ENCODE measurements around the gene PSD2. TPM values are rescaled to one million over a fixed set of nuclear protein-coding genes. Genes with fewer than 3 reads are reported as not detected.

The PSD2 gene
- total RNA-seq, 2 experiments from 2014 or later, result 0.08 TPM; not detected in 1

DNA sequence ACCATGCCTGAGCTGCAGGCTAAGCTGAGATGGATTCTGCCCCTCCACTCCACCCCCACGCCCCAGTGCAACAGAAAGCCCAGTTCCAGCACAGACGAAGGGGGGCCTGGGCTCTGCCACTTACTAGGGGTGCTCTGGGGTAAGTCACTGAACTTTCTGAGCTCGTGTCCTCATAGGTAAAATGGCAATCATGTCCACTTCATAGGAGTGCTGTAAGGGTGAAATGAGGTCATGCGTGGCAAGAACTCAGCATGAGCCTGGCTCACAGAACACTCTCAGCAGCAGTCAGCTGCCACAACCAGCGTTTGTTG, 8.4 kb upstream of the PSD2 start:
- Histone ChIP-seq H3K9me3 (ENCODE audit: control insufficient read depth in 1 of 2, insufficient read depth in 1 of 2, low read length in 2 of 2) (no peaks in the 10 kb centered on the region), H3K27ac (ENCODE audit: low read depth in 1 of 2, low read length in 2 of 2) (no peak overlapping the region), H3K27me3 (ENCODE audit: control insufficient read depth in 1 of 2, insufficient read depth in 2 of 2, low read length in 2 of 2) (peaks cover 10 to 20% of the 10 kb centered on the region in 2 experiments), H3K36me3 (ENCODE audit: insufficient read depth, low read length) (no peaks in the 10 kb centered on the region), H3K4me1 (ENCODE audit: insufficient read depth, low read length) (peaks cover 17% of the 10 kb centered on the region), H3K4me3 (ENCODE audit: low read length) (peak overlapping the region; percentile 65)
- intact Hi-C loops (cut with DNase I, micrococcal nuclease), result loop anchor here (1.0 to 2.0 kb wide), 5 partner anchors 57 to 372 kb away; no protein-coding TSS in a partner anchor
- Mint-ChIP-seq H3K4me1 (ENCODE audit: low read depth) (peaks cover 6% of the 10 kb centered on the region), H3K9me3 (no peaks in the 10 kb centered on the region), H3K36me3 (ENCODE audit: low read depth) (no peaks in the 10 kb centered on the region), H3K27ac (no peak overlapping the region), H3K27me3 (peaks cover 45% of the 10 kb centered on the region), H3K4me3 (peak overlapping the region; percentile 77)
- ATAC-seq (ENCODE audit: poor library complexity) (no peak), DNase-seq (no peak)
- POLR2A ChIA-PET, result interaction anchor here (0.7 to 1.0 kb wide), 3 partner anchors 8 to 182 kb away, joined by 3 to 5 read pairs (median 4); partner anchors contain the start of gene PSD2
- TF ChIP-seq, protein P1, sequence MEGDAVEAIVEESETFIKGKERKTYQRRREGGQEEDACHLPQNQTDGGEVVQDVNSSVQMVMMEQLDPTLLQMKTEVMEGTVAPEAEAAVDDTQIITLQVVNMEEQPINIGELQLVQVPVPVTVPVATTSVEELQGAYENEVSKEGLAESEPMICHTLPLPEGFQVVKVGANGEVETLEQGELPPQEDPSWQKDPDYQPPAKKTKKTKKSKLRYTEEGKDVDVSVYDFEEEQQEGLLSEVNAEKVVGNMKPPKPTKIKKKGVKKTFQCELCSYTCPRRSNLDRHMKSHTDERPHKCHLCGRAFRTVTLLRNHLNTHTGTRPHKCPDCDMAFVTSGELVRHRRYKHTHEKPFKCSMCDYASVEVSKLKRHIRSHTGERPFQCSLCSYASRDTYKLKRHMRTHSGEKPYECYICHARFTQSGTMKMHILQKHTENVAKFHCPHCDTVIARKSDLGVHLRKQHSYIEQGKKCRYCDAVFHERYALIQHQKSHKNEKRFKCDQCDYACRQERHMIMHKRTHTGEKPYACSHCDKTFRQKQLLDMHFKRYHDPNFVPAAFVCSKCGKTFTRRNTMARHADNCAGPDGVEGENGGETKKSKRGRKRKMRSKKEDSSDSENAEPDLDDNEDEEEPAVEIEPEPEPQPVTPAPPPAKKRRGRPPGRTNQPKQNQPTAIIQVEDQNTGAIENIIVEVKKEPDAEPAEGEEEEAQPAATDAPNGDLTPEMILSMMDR (IDR thresholded peaks at IDR 0.05), result no peak
- CTCF ChIA-PET, result interaction anchor here (0.6 to 2.7 kb wide), 20 partner anchors 8 to 484 kb away, joined by 3 to 32 read pairs (median 4); partner anchors contain the start of gene PSD2

DNA sequence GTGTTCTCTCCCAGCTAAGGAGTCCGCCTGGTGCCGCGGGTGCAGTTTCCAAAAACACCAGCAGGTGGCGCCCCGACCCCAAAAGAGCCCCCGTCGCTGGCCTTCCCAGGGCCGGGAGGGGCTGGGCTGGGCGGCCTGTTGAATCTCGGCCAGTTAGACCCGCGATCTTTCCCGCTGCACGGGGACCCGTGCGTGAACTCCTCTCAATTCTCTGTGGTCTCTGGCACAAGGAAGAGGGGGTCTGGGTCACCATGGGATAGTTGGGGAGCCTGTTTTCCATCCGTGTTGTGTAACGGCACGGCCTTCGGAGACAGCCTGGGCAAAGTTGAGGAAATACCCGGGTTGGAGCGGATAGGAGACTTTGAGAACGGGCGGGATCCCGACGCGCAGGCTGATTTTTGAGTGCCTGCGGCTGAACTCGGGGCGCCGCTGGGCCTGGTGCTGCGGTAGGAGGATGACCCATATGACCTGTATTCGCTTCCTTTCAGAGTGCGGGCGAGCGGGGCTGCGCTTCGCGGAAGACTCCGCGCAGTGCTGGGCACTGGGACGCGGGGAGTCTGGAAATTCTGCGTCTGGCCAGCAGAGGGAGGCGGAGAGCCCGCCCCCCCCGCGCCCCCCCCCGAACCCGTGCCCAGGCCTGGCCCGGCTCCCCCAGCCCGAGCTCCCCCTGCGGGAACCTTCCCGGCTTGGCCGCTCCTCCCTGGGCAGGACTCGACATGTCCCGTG, 7.9 kb upstream of the PSD2 start:
- ChIA-PET CTCF (interaction anchor here (0.5 to 2.7 kb wide), 21 partner anchors 8 to 1209 kb away, joined by 3 to 32 read pairs (median 4); partner anchors contain the start of gene PSD2), POLR2A (interaction anchor here (0.7 to 1.0 kb wide), 4 partner anchors 8 to 182 kb away, joined by 3 to 5 read pairs (median 4); partner anchors contain the start of gene PSD2)
- TF ChIP-seq, protein P1 (IDR thresholded peaks at IDR 0.05), result peak; percentile 94
- Mint-ChIP-seq H3K9me3 (no peaks in the 10 kb centered on the region), H3K4me1 (ENCODE audit: low read depth) (peaks cover 6% of the 10 kb centered on the region), H3K36me3 (ENCODE audit: low read depth) (no peaks in the 10 kb centered on the region), H3K27me3 (peaks cover 44% of the 10 kb centered on the region), H3K4me3 (peak overlapping the region; percentile 77), H3K27ac (no peak overlapping the region)
- Histone ChIP-seq H3K9me3 (ENCODE audit: control insufficient read depth in 1 of 2, insufficient read depth in 1 of 2, low read length in 2 of 2) (no peaks in the 10 kb centered on the region), H3K36me3 (ENCODE audit: insufficient read depth, low read length) (no peaks in the 10 kb centered on the region), H3K4me1 (ENCODE audit: insufficient read depth, low read length) (peaks cover 17% of the 10 kb centered on the region), H3K4me3 (ENCODE audit: low read length) (peak overlapping the region; percentile 65), H3K27ac (ENCODE audit: low read depth in 1 of 2, low read length in 2 of 2) (no peak overlapping the region), H3K27me3 (ENCODE audit: control insufficient read depth in 1 of 2, insufficient read depth in 2 of 2, low read length in 2 of 2) (peaks cover 10 to 20% of the 10 kb centered on the region in 2 experiments)
- peak; percentile 81 for ATAC-seq (ENCODE audit: poor library complexity)
- intact Hi-C loops (cut with DNase I, micrococcal nuclease), result loop anchor here (1.0 to 2.0 kb wide), 5 partner anchors 57 to 371 kb away; no protein-coding TSS in a partner anchor
- peak; percentile 61 to 91 (median 81) for DNase-seq

DNA sequence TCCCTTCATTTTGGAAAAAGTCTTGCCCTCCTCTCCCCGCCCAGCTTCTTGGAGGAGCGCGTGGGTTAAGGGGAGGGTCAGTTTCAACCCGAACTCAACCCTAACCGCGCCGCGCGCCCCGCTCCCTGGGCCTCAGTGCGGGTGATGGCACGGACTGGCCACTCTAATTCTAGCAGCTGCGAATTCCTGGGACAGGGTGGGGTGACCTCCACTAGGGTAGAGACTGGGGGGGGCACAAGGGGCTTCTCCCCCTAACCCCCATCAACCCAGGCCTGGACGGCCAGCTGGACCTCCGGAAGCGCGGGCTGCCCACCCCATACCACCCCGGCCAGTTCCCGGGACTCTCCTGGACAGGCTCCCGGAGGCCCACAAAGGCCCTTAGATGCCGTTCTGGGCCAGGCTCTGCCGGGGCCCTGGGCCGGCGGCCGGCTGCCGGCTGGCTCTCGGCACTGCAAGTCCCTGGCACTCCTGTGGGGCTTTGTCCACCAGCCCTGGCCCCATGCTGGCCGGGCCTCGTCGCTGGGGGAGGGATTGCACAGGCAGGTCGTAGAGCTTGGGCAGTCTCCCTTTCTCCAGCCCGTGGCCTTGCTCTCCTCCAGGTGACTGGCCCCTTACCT, 7.2 kb upstream of the PSD2 start:
- H3K27me3 Mint-ChIP-seq, result peaks cover 47% of the 10 kb centered on the region
- no peak overlapping the region for H3K27ac Mint-ChIP-seq
- Histone ChIP-seq H3K4me3 (ENCODE audit: low read length) (no peak overlapping the region), H3K27me3 (ENCODE audit: control insufficient read depth in 1 of 2, insufficient read depth in 2 of 2, low read length in 2 of 2) (peaks cover 10 to 24% of the 10 kb centered on the region in 2 experiments), H3K9me3 (ENCODE audit: control insufficient read depth in 1 of 2, insufficient read depth in 1 of 2, low read length in 2 of 2) (no peaks in the 10 kb centered on the region), H3K36me3 (ENCODE audit: insufficient read depth, low read length) (no peaks in the 10 kb centered on the region), H3K4me1 (ENCODE audit: insufficient read depth, low read length) (peaks cover 17% of the 10 kb centered on the region), H3K27ac (ENCODE audit: low read depth in 1 of 2, low read length in 2 of 2) (no peak overlapping the region)
- TF ChIP-seq, protein P1 (IDR thresholded peaks at IDR 0.05), result no peak
- intact Hi-C loops (cut with DNase I, micrococcal nuclease), result no loop called here
- H3K4me1 Mint-ChIP-seq (ENCODE audit: low read depth), result peaks cover 6% of the 10 kb centered on the region
- ChIA-PET POLR2A (interaction anchor here (1.0 kb wide), 1 partner anchor 60 kb away, joined by 3 read pairs; no protein-coding TSS in a partner anchor), CTCF (interaction anchor here (0.5 to 2.7 kb wide), 5 partner anchors 13 to 1210 kb away, joined by 4 to 32 read pairs (median 19); no protein-coding TSS in a partner anchor)
- DNase-seq, result no peak
- ATAC-seq (ENCODE audit: poor library complexity), result no peak
- no peaks in the 10 kb centered on the region for H3K9me3 Mint-ChIP-seq
- peak overlapping the region; percentile 72 for H3K4me3 Mint-ChIP-seq
- no peaks in the 10 kb centered on the region for H3K36me3 Mint-ChIP-seq (ENCODE audit: low read depth)
